Measurements from ENCODE around the gene S100A2.
"Not testable (repeated sequence)": the region's sequence is repeated elsewhere in the genome, so short reads cannot be mapped to it uniquely, and the experiment has no call there.

The S100A2 gene

DNA sequence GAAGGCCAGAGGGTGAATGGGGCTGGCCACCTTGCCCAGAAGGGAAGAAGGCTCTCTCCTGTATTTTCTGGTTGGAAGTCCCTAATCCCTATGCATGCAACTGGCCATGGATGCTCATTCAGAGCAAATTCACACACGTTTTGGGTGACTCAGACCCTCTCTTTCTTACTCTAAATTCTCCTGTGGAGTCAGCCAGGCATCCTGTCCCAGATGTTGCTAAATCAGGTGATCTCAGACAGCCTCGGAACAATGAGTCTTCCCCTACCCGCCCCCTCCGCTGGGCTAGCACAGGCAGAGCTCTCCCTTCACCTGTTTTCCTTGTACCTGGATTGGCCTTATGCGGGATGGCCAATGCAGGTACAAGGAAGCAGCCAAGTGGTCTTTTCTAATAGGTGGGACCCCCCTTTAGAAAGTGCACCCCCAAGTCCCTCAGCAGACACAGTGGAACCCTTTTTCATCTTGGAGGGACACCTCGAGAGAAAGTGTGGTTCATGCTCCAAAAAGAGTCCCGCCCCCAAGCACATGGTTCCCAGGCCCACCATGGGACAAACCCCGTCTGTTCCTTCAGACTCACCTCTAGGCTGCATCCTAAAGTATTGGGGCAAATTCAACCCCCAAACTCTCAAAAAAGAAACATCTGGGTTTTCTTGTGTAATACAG, 38.5 kb downstream of the S100A2 start:
- DNase-seq: no peak

DNA sequence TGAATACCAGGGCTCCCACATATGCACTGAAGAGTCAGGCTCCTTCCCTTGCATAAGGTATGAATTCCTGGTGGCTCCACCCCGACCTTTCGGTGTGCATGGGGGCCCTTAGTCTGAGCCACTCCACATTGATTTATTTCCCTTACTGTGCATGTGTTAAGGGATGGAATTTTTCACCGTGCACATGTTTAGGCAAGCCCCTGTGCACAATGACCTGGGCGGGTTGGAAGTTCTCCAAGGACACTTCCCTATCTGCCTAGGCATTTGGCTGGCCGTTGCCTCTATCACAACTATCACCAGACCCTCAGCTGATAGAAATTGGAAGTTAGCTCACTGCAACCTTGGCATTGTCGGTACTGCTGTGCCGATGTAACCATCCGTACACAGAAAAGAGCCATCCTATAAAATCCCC, 39.5 kb downstream of the S100A2 start:
- no peak for DNase-seq

DNA sequence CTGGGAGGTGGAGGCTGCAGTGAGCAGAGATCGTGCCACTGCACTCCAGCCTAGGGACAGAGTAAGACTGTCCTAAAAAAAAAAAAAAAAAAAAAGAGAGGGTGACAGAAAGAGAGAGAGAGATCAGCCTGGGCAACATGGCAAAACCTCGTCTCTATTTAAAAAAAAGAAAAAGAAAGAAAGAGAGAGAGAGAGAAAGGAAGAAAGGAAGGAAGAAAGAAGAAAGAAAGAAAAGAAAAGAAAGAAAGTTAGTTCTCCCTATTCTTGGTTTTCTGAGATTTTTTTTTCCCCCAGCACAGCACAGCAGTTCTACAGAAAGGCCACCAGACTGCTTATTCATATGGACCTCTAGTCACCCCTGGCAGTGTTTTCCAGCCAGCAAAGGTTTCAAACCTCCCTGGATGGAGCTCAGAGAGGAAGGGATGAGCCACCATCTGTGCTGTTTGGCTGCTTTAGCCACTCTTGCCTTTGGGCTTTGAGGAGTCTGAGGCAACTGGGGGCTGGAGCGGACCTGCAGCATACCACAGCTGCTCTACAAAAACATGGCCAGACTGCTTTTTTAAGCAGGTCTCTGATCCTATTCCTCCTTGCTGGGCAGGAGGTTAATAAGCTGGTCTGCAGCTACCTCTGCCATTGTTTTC, 40.4 kb downstream of the S100A2 start:
- no peak for DNase-seq

DNA sequence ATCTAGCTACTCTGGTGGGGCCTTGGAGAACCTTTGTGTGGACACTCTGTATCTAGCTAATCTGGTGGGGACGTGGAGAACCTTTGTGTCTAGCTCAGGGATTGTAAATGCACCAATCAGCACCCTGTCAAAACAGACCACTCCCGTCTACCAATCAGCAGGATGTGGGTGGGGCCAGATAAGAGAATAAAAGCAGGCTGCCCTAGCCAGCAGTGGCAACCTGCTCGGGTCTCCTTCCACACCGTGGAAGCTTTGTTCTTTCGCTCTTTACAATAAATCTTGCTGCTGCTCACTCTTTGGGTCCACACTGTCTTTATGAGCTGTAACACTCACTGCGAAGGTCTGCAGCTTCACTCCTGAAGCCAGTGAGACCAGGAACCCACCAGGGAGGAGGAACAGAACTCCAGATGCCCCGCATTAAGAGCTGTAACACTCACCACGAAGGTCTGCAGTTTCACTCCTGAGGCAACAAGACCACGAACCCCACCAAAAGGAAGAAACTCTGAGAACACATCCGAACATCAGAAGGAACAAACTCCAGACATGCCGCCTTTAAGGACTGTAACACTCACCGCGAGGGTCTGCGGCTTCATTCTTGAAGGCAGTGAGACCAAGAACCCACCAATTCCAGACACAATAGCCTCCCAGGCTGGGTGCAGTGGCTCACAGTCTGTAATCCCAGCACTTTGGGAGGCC, 43.1 kb downstream of the S100A2 start:
- not testable (repeated sequence) for DNase-seq

DNA sequence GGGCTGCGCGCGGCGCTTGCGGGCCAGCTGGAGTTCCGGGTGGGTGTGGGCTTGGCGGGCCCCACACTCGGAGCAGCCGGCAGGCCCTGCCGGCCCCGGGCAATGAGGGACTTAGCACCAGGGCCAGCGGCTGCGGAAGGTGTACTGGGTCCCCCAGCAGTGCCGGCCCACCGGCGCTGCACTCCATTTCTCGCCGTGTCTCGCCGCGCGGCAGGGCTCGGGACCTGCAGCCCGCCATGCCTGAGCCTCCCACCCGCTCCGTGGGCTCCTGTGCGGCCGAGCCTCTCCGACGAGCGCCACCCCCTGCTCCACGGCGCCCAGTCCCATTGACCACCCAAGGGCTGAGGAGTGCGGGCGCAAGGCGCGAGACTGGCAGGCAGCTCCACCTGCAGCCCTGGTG, 43.8 kb downstream of the S100A2 start:
- not testable (repeated sequence) for DNase-seq

DNA sequence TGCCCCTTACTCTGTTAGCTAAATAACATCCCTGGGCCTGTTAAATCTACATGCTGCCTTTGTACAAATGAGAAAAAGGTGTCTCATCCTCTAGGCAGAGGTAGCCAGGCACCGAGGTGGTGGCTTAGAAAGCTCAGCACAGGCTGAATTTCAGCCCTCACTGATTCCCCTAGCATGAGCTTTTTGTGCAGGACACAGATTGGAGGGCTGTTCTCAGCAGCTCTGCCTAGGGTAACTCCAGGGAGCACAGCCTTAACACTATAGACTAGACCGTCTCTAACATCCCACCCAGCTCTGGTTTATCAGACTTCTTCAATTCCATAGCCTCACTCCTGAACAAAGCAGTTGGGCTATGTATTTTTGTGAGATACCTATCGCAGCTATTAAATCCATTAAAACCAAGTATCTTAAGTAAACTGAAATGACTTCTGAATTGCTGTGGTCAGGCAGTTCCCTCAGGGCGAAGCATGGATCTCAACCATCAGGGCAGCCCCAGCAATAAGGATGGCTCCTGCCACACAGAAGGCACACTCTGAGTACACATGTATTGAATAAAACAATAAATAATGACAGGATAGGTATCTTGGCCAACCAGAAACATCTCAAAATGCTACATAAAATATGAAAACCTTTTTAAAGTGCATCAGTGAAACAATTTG, 44.7 kb downstream of the S100A2 start:
- DNase-seq: no peak

DNA sequence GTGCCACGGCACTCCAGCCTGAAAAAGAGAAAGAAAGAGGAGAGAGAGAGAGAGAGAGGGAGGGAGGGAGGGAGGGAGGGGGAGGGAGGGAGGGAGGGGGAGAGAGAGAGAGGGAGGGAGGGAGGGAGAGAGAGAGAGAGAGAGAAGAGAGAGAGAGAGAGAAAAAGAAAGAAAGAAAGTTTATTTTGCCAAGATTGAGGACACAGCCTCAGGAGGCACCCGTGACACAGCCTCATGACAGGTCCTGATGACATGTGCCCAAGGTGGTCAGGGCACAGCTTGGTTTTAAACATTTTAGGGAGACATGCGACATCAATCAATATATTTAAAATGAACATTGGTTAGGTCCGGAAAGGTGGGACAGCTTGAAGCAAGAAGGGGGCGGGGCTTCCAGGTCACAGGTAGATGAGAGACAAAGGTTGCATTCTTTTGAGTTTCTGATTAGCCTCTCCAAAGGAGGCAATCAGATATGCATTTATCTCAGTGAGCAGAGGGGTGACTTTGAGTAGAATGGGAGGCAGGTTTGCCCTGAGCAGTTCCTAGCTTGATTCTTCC, 45.4 kb downstream of the S100A2 start:
- not testable (repeated sequence) for DNase-seq

DNA sequence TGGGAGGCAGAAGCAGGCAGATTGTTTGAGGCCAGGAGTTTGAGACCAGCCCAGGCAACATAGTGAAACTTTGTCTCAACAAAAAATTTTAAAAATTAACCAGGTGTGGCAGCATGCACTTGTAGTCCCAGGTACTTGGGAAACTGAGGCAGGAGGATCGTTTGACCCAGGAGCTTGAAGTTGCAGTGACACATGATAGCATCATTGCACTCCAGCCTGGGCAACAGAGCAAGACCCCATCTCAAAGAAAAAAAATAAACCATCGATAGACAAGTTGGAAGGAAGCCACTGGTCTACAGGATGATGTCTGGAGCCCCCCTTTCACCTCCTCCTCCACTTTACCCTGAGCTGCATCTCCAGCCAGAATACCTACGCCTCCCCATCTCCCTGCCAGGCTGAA, 46.4 kb downstream of the S100A2 start:
- DNase-seq: no peak

DNA sequence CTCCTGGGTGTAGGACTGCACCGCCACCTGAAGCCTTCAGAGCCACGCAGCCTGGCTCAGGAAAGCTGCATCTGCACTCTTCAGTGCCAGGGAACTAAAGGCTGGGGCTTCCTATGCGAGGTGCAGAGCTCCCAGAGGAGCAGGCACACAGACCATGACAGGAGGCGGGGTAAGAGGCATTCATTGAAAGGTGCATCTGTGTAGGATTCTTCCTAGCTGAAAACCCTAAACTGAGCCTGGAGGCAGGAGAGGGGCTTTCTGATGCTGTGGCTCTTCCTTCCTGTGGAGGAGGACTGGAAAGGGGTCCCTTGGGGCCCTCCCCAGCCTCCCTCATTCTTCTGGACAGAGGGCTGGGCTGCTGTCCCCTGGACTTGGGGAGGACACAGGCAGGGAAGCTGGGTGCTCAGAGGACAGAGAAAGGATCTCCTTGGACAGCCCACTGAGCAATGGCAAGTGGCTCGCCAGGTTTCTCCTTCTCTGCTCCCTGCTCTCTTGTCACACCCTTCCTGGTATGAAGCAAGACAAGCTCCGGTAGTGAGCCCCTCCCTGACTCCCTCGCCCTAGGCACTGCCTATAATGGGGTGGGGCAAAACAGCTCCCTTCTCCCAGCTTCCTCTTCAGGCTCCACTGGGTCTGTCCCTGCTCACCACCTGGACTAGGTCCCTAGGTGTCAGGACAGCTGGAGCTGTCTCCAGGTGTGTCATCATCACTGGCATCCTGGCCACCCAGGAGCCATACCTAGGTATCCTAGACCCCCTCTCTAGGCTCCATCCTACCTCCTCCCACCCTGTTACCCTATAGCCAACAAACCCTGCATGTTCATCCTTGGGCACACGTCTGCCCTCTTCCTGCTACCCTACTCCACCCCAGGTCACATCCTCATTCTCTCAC, 49.9 kb downstream of the S100A2 start:
- DNase-seq: no peak

DNA sequence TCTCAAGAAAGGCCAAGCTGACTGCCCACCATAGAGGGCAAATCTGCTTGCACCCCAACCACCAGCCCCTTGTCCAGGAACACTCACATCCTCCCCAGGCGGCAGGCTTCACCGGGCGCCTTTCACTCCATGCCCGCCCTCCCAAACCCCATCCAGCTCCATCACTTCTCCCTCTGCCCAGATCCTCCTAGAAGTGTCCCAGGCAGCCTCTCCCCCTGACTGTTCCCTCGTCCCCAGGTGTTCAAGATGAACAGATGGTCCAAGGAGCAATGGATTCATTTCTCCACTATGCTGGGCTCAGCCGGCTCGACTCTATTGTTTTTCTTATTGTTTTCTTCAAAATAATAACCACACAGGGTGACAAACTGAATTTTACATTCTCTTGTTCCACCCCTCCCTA, 52.0 kb downstream of the S100A2 start:
- DNase-seq: no peak

DNA sequence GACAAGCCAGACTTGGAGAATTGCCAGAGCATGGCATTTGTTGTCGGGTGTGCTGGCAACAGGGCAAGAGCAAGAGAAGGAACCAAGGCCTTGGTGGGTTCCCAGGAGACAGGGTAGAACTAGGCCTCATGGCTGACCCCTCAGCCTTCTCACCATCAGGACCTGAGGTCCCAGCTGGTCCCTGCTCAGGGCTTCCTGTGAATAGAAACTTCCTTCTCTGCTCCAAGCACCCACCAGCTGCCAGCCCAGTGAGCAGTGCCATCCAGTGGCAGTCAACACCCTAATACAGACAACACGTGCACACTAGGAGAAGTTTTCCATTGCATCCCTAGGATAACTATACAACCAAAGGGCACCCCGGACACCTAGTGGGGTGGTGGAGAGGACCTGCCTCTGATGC, 52.6 kb downstream of the S100A2 start:
- DNase-seq: no peak
